WERI-Rb-1 (cell line): Measurements from ENCODE around the gene TRRAP.

Source experiments
- DNase-seq: peaks from one replicate; pipeline ENCODE4 v3.0.0-alpha.2; 2020
- H3K27ac ChIP-seq: fragments of 250-450 bp; sonication (Bioruptor Pico); 2 replicates; pipeline ENCODE4 v1.5.1; 2020; ENCODE audit warnings: mild to moderate bottlenecking, moderate library complexity
- H3K27me3 ChIP-seq: fragments of 250-450 bp; sonication (Bioruptor Pico); 2 replicates; pipeline ENCODE4 v1.5.1; 2021; ENCODE audit warnings: mild to moderate bottlenecking, low read depth, moderate library complexity; ENCODE audit not compliant: insufficient read depth, severe bottlenecking
- H3K36me3 ChIP-seq: fragments of 250-450 bp; sonication (Bioruptor Pico); 2 replicates; pipeline ENCODE4 v1.5.1; 2020; ENCODE audit warnings: mild to moderate bottlenecking, moderate library complexity
- H3K4me3 ChIP-seq: 2 replicates; pipeline ENCODE4 v1.5.1; 2011; ENCODE audit warnings: low read depth, mild to moderate bottlenecking, control low read depth, low read length
- H3K9me3 ChIP-seq: fragments of 250-450 bp; sonication (Bioruptor Pico); 2 replicates; pipeline ENCODE4 v1.5.1; 2021; ENCODE audit warnings: mild to moderate bottlenecking, moderate library complexity; ENCODE audit not compliant: severe bottlenecking
- CTCF ChIP-seq: IDR thresholded peaks from 2 replicates; pipeline ENCODE4 v1.5.1; 2011; ENCODE audit warnings: low read depth, mild to moderate bottlenecking, control low read depth, inconsistent platforms, low read length

TRRAP gene

DNA sequence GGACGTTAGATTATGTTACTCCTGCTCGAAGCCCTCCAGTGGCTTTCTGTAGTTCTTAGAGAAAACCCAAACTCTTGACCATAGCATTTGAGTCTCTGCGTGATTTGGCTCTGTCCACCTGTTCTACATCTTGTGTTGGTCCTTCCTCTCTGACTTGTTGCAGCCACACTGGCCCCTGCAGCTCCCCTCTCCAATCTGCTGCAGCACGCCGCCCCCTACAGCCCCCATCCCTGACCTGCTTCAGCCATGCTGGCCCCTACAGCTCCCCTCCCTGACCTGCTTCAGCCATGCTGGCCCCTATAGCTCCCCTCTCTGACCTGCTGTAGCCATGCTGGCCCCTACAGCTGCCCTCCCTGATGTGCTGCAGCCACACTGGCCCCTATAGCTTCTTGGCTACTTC lies 29.2 kb downstream of the TRRAP start:
- peak; percentile 40 for TF ChIP-seq CTCF
- H3K27ac ChIP-seq: no peak overlapping the region
- H3K4me3 ChIP-seq: no peak overlapping the region
- DNase-seq: peak; percentile 18
- H3K36me3 ChIP-seq: peaks cover 91% of the 10 kb centered on the region
- no peaks in the 10 kb centered on the region for H3K27me3 ChIP-seq
- H3K9me3 ChIP-seq: no peaks in the 10 kb centered on the region

DNA sequence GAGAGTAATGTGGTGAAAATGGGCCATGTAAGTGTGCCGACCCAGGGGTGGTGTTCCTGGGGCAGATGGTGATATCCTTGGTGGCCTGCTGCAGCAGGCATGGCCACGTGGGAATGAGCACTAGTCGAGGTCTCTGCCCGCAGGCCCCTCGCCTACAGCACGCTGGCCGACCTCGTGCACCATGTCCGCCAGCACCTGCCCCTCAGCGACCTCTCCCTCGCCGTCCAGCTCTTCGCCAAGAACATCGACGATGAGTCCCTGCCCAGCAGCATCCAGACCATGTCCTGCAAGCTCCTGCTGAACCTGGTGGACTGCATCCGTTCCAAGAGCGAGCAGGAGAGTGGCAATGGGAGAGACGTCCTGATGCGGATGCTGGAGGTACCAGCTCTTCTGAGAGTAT lies 30.3 kb downstream of the TRRAP start:
- DNase-seq: no peak
- no peak overlapping the region for H3K27ac ChIP-seq
- H3K27me3 ChIP-seq: no peaks in the 10 kb centered on the region
- H3K36me3 ChIP-seq: peaks cover 89% of the 10 kb centered on the region
- H3K9me3 ChIP-seq: no peaks in the 10 kb centered on the region
- TF ChIP-seq CTCF: no peak
- H3K4me3 ChIP-seq: no peak overlapping the region

DNA sequence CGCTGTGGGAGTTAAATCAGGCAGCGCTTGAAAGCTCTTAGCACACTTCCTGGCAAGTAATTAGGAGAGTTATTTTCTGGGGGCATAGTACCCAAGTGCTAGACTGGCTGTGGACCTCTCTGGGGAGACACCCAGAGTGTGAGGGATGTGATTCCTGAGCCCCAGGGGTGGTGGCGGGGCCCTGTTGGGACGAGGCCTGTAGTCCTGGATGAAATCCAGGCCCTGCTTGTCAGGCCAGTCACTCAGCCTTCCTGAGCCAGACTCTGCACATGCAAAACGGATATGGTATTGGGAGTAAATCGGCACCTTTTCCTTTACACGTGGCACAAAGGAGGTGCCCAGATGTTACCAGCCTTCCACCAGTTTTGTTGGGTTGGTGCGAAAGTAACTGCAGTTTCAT lies 31.2 kb downstream of the TRRAP start:
- no peak for DNase-seq
- Histone ChIP-seq H3K4me3 (no peak overlapping the region), H3K36me3 (peaks cover 90% of the 10 kb centered on the region), H3K9me3 (no peaks in the 10 kb centered on the region), H3K27me3 (no peaks in the 10 kb centered on the region), H3K27ac (no peak overlapping the region)
- TF ChIP-seq CTCF: no peak

DNA sequence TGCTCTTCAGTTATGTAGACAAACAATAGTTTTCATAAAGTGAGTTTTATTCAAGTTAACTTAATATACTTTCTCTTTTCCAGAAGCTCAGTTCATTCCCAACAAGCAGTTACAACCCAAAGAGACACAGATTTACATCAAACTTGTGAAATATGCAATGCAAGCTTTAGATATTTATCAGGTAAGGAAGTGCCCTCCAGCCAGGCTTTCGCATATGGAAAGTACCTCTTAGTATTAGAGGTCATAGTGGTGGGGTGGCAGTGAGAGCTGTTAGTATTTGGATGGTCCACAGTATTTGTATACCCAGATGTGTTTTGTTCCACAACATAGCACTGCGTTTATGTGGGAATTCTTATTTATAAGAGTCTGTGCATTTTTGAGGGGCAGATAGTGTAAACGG lies 32.1 kb downstream of the TRRAP start:
- Histone ChIP-seq H3K27ac (no peak overlapping the region), H3K4me3 (no peak overlapping the region), H3K27me3 (no peaks in the 10 kb centered on the region), H3K9me3 (no peaks in the 10 kb centered on the region), H3K36me3 (peaks cover 81% of the 10 kb centered on the region)
- no peak for TF ChIP-seq CTCF
- DNase-seq: no peak

- no peak for TF ChIP-seq CTCF
- no peak overlapping the region for H3K27ac ChIP-seq
- no peak overlapping the region for H3K4me3 ChIP-seq
- H3K9me3 ChIP-seq: no peaks in the 10 kb centered on the region
- DNase-seq: no peak
- no peaks in the 10 kb centered on the region for H3K27me3 ChIP-seq
- peaks cover 78% of the 10 kb centered on the region for H3K36me3 ChIP-seq
Measured at GRCh38 chr7:98911916-98912315, 33.6 kb downstream of the TRRAP start.

- Histone ChIP-seq H3K27ac (no peak overlapping the region), H3K4me3 (no peak overlapping the region), H3K27me3 (no peaks in the 10 kb centered on the region), H3K36me3 (peaks cover 76% of the 10 kb centered on the region), H3K9me3 (no peaks in the 10 kb centered on the region)
- DNase-seq: no peak
- no peak for TF ChIP-seq CTCF
Measured at GRCh38 chr7:98913026-98913425, 34.7 kb downstream of the TRRAP start.
